Sigmoid colon (tissue), 7 donors: Measurements from ENCODE around the gene BDNF. TPM values are rescaled to one million over a fixed set of nuclear protein-coding genes. Genes with fewer than 3 reads are reported as not detected.
A peak's percentile ranks its signal among the peaks of the same experiment; 100 is the strongest.
"Not testable (repeated sequence)": the region's sequence is repeated elsewhere in the genome, so short reads cannot be mapped to it uniquely, and the experiment has no call there.

Experiments used
- DNase-seq: peaks from one replicate; pipeline ENCODE4 v3.0.0-alpha.2; 2019
- H3K27ac ChIP-seq, 4 donors: fragments of 200-600 bp; sonication (generic); one replicate each; pipeline ENCODE4 v1.5.1; 2016 to 2019; ENCODE audit warnings: mild to moderate bottlenecking in 1 of 4
- H3K27me3 ChIP-seq, 3 donors: fragments of 200-600 bp; sonication (generic); one replicate each; pipeline ENCODE4 v1.5.1; 2019; ENCODE audit warnings: mild to moderate bottlenecking in 1 of 3
- H3K36me3 ChIP-seq, 4 donors: fragments of 200-600 bp; sonication (generic); one replicate each; pipeline ENCODE4 v1.5.1; 2016 to 2019
- H3K4me1 ChIP-seq, 4 donors: fragments of 200-600 bp; sonication (generic); one replicate each; pipeline ENCODE4 v1.5.1; 2017 to 2019
- H3K4me3 ChIP-seq, 4 donors: fragments of 200-600 bp; sonication (generic); one replicate each; pipeline ENCODE4 v1.5.1; 2017 to 2019; ENCODE audit warnings: mild to moderate bottlenecking in 2 of 4, moderate library complexity in 1 of 4
- H3K9me3 ChIP-seq, 4 donors: fragments of 200-600 bp in 3 of 4; sonication (generic) in 3 of 4; one replicate each; pipeline versions ENCODE4 v1.5.1 to v1.6.1; 2013 to 2019
- EP300 ChIP-seq, 4 donors: sonication (generic); formaldehyde crosslinking; IDR thresholded peaks; one replicate each; pipeline ENCODE4 v1.6.1; 2017; ENCODE audit warnings: antibody characterized with exemption in 4 of 4
- POLR2A ChIP-seq, 2 donors: fragments of 450-650 bp; IDR thresholded peaks; one replicate each; pipeline ENCODE4 v1.6.1; 2016; ENCODE audit warnings: antibody characterized with exemption in 2 of 2, mild to moderate bottlenecking in 2 of 2, moderate library complexity in 2 of 2
- POLR2AphosphoS5 ChIP-seq, 4 donors: sonication (generic); formaldehyde crosslinking; IDR thresholded peaks; one replicate each; pipeline ENCODE4 v1.6.1; 2017; ENCODE audit warnings: antibody characterized with exemption in 4 of 4
- WGBS, 2 donors: extraction: QIAGEN DNeasy Blood & Tissue Kit; methylation state at CpG; one replicate each; pipeline ENCODE4 v1.1.7; 2013; 5-methylcytosine and 5-hydroxymethylcytosine counted together
- intact Hi-C: fragments of 100-400 bp; cut with DNase I; formaldehyde crosslinking; loops from one replicate; pipeline ENCODE4 v1.15.1; 2023
- polyA plus RNA-seq, 3 donors: library from polyadenylated mRNA; stranded (reverse); fragments of 200-250 nt; gene quantifications; one replicate each; pipeline ENCODE4 v1.2.3, GENCODE V29; 2013
- total RNA-seq, 4 donors: library from RNA; depleted of rRNA; stranded (reverse); fragments of >200 nt; gene quantifications; one replicate each; pipeline ENCODE4 v1.1.0, GENCODE V29; 2016
- TF ChIP-seq, protein P1 (sequence below), 4 experiments: fragments of 450-650 bp in 3 of 4; fragments of 200-600 bp in 1 of 4; IDR thresholded peaks; one replicate each; pipeline ENCODE4 v1.5.1; 2016 to 2019; ENCODE audit warnings: antibody characterized with exemption in 4 of 4, mild to moderate bottlenecking in 3 of 4, moderate library complexity in 2 of 4
- donor health status: healthy with polysubstance abuse.
- donor health status: Bipolar disorder and iron deficiency.
- donor health status: healthy.

Gene BDNF
- total RNA-seq = 1 to 10 TPM in 2 of 4 donors, under 1 TPM in 2; 0.36 to 1.1 (median 0.79) TPM
- under 1 TPM in 1 of 3 donors, not detected in 2; 0.10 TPM for polyA plus RNA-seq

DNA sequence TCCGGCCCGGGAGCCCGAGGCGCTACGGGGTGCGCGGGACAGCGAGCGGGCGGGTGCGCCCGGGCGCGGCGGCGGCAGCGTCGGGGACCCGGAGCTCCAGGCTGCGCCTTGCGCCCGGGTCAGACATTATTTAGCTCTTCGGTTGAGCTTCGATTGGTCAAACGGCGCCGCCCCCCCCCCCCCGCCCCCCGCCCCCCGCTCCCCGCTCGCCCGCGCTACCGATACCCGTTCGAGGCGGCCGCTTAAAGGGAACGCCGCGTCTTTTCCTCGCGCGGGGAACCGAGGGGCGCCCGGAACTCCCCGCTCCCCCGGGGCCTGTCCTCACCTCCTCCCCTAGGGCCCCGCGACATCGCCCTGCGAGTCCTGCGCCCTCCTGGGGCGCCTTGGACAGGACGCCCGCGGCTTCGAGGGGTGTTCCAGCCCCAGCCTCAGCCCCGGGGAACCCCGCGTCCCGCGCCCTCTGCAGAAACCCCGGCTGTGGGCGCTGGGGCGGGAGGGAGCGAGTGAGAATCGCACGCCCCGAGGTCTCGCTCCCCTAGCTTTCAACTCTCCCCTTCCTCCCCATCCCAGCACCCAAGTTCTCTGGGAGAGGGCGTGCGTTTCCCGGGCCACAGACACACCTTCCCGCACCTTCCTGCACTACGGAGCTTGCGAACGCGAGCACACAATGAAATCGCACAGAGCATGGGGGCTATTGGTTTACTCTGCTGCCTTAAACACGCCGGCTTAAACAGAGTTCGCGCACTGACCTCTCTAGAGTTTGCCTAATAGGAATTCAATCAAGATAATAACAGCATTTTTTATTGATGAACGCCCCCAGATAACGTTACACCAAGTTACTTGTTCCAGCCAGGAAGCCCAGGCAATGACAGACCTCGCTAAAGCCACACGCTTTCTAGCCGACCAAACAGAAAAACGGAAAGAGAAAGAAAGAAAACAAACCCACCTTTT is at the start of gene BDNF:
BDNF (minus strand) TSS at position 105 of the 951 bp plus-strand sequence. CDS start 41,891 bp downstream, outside the sequence.
- Histone ChIP-seq H3K27me3 (peaks cover 23 to 83% (median 55%) of the 10 kb centered on the region in 3 donors), H3K9me3 (no peaks in the 10 kb centered on the region), H3K4me3 (peak within 1 kb of the TSS; percentile 34 to 57 (median 51)), H3K36me3 (no peaks in the 10 kb centered on the region), H3K4me1 (peaks cover 3 to 38% (median 35%) of the 10 kb centered on the region in 4 donors), H3K27ac (peak within 1 kb of the TSS in 1 of 4 donors; percentile 59)
- intact Hi-C loops = no loop called here
- no peak for DNase-seq
- WGBS, 2 donors = 0 to 1% methylated on average over 91 to 92 of the region's 92 CpGs
- TF ChIP-seq EP300 (IDR thresholded peaks at IDR 0.05) = no peak
- TF ChIP-seq POLR2A (IDR thresholded peaks at IDR 0.05) = no peak
- TF ChIP-seq, protein P1, sequence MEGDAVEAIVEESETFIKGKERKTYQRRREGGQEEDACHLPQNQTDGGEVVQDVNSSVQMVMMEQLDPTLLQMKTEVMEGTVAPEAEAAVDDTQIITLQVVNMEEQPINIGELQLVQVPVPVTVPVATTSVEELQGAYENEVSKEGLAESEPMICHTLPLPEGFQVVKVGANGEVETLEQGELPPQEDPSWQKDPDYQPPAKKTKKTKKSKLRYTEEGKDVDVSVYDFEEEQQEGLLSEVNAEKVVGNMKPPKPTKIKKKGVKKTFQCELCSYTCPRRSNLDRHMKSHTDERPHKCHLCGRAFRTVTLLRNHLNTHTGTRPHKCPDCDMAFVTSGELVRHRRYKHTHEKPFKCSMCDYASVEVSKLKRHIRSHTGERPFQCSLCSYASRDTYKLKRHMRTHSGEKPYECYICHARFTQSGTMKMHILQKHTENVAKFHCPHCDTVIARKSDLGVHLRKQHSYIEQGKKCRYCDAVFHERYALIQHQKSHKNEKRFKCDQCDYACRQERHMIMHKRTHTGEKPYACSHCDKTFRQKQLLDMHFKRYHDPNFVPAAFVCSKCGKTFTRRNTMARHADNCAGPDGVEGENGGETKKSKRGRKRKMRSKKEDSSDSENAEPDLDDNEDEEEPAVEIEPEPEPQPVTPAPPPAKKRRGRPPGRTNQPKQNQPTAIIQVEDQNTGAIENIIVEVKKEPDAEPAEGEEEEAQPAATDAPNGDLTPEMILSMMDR (IDR thresholded peaks at IDR 0.05) = no peak
- no peak for TF ChIP-seq POLR2AphosphoS5 (IDR thresholded peaks at IDR 0.05)

DNA sequence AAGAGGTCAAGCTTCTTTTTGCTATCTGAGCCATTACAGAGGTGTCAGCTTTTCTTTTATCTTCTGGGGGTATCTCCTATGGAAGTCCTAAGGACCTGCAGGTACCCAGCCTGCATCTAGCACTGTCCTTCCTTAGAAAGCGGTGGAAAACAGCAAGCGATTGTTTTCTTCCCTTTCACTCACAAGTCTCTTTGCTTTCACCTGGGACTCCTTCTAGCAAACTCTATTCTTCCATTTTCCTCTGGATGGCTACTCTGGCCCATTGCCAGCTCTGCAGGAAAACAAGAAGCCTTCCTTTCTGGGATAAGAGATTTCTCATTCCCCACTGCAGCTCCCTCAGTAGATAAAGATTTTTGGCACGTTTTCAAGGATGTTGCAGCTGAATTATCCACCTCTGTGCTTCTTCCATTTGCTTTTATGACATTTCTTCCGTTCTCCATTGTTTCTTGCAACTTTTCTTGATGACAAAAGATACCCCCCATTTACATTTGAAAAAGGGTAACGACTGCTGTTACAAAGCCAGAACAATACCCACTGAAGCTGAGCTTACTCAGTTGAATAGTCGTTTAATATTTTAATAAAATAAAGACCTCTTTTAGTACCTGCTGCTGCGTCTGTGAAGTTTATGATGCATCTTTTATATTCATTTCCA is 40.2 kb upstream of the BDNF start:
- Histone ChIP-seq H3K27me3 (no peaks in the 10 kb centered on the region), H3K36me3 (no peaks in the 10 kb centered on the region), H3K4me1 (no peaks in the 10 kb centered on the region), H3K4me3 (no peak overlapping the region), H3K9me3 (no peaks in the 10 kb centered on the region), H3K27ac (no peak overlapping the region)
- no peak for DNase-seq
- WGBS, 2 donors = 49 to 62% methylated on average over 7 of the region's 7 CpGs
- TF ChIP-seq POLR2A (IDR thresholded peaks at IDR 0.05) = no peak
- TF ChIP-seq POLR2AphosphoS5 (IDR thresholded peaks at IDR 0.05) = no peak
- TF ChIP-seq, protein P1 (IDR thresholded peaks at IDR 0.05) = no peak
- TF ChIP-seq EP300 (IDR thresholded peaks at IDR 0.05) = no peak
- intact Hi-C loops = no loop called here

DNA sequence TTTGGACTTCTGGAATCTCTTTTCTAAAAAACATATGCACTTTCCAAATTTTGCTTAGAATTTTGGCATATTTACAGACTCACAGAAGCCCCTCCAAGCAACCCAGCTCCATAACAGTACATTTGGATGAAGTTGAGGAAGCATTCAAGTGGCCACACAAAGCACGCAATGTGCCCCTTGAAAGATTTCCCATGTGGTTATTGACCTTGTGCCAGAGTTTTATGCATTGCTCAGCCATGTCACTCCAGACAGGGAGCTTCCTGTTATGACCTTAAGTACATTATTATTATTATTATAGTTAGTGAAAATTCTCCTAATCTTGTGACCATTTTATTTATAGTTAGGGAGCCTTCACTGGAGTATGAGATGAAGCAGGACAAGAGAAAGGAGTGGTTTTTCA is 35.0 kb upstream of the BDNF start:
- intact Hi-C loops = no loop called here
- no peaks in the 10 kb centered on the region for H3K36me3 ChIP-seq
- H3K4me3 ChIP-seq = no peak overlapping the region
- H3K9me3 ChIP-seq = no peaks in the 10 kb centered on the region
- no peak for DNase-seq
- WGBS, 2 donors = 70 to 85% methylated on average over 1 of the region's 1 CpG
- H3K27me3 ChIP-seq = no peaks in the 10 kb centered on the region
- H3K4me1 ChIP-seq = no peaks in the 10 kb centered on the region
- H3K27ac ChIP-seq = no peak overlapping the region
- no peak for TF ChIP-seq POLR2AphosphoS5 (IDR thresholded peaks at IDR 0.05)
- TF ChIP-seq, protein P1 (IDR thresholded peaks at IDR 0.05) = no peak
- no peak for TF ChIP-seq POLR2A (IDR thresholded peaks at IDR 0.05)
- TF ChIP-seq EP300 (IDR thresholded peaks at IDR 0.05) = no peak

DNA sequence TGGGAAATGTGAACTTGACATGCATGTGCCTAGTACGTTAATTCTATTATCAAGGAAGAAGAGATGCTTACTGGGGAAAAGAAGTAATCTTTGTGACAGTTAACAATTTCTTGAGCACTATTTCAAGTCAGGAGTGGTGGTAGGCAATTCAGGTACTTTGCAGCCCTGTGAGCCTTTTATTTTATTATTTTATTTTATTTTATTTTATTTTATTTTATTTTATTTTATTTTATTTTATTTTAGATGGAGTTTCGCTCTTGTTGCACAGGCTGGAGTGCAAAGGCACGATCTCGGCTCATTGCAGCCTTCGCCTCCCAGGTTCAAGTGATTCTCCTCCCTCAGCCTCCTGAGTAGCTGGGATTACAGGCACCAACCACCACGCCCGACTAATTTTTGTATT is 31.5 kb upstream of the BDNF start:
- intact Hi-C loops, H3K4me1 ChIP-seq, H3K9me3 ChIP-seq, DNase-seq, H3K4me3 ChIP-seq, H3K27me3 ChIP-seq, H3K36me3 ChIP-seq, H3K27ac ChIP-seq: not testable (repeated sequence)
- WGBS, 2 donors = 96% methylated on average over 7 of the region's 7 CpGs

DNA sequence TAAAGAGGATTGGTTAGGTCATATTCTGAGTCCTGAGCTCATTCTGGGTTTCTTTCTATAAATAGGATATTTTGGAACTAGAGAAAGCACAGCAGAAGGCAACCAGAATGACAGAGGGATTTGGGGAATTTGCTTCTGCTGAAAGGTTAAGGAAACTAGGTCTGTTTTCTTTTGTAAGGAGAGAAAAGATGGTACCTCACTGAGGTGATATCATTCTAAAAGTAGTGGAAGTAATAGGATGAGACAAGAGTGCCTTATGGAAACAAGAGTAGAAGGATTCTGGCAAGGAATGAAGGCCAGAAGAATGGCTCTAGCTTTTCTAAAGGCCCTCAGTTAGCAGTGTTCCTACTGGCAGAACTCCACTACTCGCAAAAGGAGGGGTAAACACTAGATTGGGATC is 26.7 kb upstream of the BDNF start:
- no peak overlapping the region for H3K27ac ChIP-seq
- no peaks in the 10 kb centered on the region for H3K9me3 ChIP-seq
- WGBS, 2 donors = 75 to 82% methylated on average over 1 of the region's 1 CpG
- no peaks in the 10 kb centered on the region for H3K36me3 ChIP-seq
- peaks cover 12 to 29% (median 19%) of the 10 kb centered on the region in 3 donors for H3K27me3 ChIP-seq
- peaks cover 0 to 13% (median 11%) of the 10 kb centered on the region in 4 donors for H3K4me1 ChIP-seq
- intact Hi-C loops = no loop called here
- DNase-seq = no peak
- TF ChIP-seq POLR2AphosphoS5 (IDR thresholded peaks at IDR 0.05) (no peak), POLR2A (IDR thresholded peaks at IDR 0.05) (no peak), EP300 (IDR thresholded peaks at IDR 0.05) (no peak)
- TF ChIP-seq, protein P1 (IDR thresholded peaks at IDR 0.05) = no peak
- H3K4me3 ChIP-seq = no peak overlapping the region
